HG03571 (cell line): ENCODE results near the gene GCNT3.

Source experiments
- ATAC-seq: cut with Tn5 transposase; IDR thresholded peaks from one replicate; pipeline ENCODE4 v1.9.1; 2021; ENCODE audit not compliant: unreplicated experiment

Gene GCNT3

DNA sequence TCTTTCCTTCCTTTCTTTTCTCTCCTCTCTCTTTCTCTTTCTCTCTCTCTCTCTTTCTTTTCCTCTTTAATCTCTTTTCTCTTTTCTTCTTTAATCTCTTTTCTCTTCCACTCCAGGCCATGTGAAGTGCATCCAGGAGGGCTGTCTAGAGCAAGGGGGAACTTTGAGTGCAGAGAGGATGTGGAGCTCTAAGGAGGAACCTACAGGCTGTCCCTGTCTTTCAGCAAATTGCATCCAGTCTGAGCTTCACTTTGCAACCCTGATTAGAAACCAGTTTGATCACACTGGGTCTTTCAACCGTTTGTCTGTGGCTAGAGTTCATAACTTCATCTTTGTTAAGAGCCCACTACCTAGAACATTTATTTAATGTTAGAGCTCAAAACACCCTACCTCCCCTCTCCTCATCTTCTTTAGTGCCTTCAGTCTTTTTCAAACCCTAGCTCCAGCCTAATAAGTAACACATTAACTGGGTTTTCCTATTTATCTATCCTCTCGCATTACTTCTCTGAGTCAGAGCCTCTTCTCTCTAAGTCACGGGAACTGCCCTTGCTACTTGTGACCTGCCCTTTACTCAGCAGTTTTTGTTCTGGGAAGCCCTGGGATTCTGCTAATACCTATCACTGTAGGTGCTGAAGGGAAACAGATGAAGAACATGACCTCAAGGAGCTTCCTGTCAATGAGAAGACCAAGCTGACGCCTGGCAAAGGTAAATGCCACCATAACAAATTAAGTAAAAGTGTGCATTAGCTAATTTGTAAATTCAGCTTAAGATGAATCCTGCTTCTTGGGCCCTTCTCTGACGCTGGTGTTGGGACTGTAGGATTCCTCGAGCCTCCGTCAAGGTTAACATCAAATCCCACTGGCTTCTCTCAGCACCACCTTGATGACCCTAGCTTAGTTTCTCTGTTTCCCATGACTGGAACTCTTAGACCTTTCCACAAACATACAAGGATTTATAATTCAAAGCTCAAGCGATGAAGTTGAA, at the start of gene GCNT3:
Gene GCNT3 (plus strand): TSS at position 508 of the 985 bp plus-strand sequence. CDS start 6,456 bp downstream, outside the sequence.
- ATAC-seq: no peak

GRCh38 chr15:59562448-59563186, 49.0 kb upstream of the GCNT3 start:
- ATAC-seq: no peak

DNA sequence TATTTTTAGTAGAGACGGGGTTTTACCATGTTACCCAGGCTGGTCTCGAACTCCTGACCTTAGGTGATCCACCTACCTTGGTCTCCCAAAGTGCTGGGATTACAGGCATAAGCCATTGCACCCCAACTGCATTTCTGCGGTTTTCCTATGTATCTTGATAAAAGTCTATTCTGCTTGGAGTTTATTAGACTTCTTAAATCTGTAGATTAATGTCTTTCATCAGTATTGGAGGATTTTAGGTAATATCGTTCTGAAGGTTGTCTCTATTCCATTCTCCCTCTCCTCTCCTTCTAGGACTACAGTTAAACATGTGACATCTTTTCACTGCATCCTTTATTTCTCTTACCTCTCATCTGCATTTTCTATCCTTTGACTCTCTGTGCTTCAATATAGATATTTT, 46.3 kb upstream of the GCNT3 start:
- no peak for ATAC-seq

DNA sequence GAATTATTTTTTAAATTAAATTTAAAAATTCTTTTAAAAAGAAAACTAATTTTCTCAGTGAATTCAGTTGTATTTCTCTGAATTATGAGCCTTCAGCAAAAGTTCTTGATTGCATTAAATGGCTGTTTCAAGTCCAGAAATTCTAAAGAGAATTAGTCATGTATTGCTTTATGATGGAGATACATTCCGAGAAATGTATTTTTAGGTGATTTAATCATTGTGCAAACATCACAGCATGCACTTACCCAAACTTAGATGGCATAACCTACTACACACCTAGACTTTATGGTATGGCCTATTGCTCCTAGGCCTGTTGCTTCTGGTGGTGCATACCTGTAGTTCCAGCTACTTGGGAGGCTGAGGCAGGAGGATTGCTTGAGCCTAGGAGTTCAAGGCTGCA, 44.3 kb upstream of the GCNT3 start:
- no peak for ATAC-seq

- ATAC-seq: no peak
Measured at GRCh38 chr15:59569477-59569876, 42.1 kb upstream of the GCNT3 start.

- no peak for ATAC-seq
Measured at GRCh38 chr15:59570315-59570714, 41.3 kb upstream of the GCNT3 start.

DNA sequence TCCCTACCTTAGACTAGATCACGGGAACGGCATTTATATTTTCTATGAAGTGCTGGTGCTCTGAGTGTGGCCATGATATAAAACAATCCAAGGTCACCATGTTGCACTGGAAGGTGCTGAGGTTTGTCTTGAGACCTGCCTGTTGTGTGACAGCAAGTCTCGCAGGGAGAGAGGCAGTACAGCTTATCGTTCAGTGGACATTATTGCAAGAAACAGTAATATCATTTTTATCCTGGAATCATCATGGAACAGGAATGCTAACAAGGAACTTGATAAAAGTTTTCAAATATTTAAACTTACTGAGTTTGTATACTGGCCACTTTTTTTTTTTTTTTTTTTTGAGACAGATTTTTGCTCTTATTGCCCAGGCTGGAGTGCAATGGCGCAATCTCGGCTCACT, 40.0 kb upstream of the GCNT3 start:
- no peak for ATAC-seq

DNA sequence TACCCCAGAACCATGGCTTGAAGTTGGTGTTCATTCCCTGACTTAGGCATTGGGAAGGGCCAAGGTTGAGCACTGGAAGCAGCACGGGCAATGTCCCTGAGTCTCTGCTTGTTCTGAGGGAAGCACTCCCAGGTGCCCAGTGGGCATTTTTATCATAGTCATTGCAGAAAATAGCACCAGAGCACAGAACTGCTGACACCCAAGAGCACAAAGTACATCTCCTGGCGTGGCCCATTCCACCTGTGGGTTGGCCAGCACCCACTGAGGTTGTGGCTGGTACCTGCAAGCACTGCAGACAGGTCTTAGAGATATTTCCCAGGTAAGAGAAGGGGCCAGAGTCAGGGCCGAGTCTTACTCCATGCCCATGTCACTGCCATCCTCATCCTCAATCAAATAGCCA, 28.5 kb upstream of the GCNT3 start:
- ATAC-seq: no peak

GRCh38 chr15:59587085-59587826, 24.3 kb upstream of the GCNT3 start:
- ATAC-seq: no peak

DNA sequence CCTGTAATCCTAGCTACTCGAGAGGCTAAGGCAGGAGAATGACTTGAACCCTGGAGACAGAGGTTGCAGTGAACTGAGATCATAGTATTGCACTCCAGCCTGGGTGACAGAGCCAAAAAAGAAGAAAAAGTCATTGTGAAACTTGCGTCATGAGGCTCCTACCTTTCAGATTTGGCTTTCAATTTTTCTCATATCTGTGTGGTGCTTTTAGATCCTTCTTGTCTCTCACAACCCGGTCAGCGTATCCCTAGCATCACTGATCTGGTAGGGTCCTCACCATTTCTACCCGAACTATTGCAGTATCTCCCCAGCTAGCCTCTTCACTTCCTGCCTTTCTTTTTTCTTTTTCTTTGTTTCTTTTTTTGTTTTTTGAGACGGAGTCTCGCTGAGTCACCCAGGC, 21.6 kb upstream of the GCNT3 start:
- no peak for ATAC-seq

DNA sequence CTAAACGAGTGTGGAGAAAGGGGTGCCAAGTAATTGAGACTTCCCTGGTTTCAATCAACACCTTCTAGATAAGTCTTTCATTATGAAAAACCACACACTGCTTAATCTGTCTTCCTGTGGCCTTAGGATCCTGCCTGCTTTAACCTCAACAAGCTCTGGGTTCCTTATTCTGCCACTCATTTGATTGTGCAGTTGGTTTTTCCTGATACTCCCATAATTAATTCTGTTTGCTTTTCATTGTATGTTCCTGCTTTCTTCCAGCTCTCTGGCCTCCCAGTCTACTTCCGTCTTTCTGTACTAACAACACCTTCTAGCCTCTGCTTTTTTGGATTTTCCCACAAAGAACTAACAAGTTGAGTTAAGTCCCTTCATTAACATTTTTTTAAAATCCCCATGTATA, 20.2 kb upstream of the GCNT3 start:
- no peak for ATAC-seq

- ATAC-seq: no peak
Measured at GRCh38 chr15:59594493-59594942, 17.1 kb upstream of the GCNT3 start.

- no peak for ATAC-seq
Measured at GRCh38 chr15:59594991-59595390, 16.6 kb upstream of the GCNT3 start.

- ATAC-seq: no peak
Measured at GRCh38 chr15:59595434-59595915, 16.1 kb upstream of the GCNT3 start.

- ATAC-seq: no peak
Measured at GRCh38 chr15:59596640-59597039, 14.9 kb upstream of the GCNT3 start.

GRCh38 chr15:59598461-59598860, 13.1 kb upstream of the GCNT3 start:
- ATAC-seq: no peak

- no peak for ATAC-seq
Measured at GRCh38 chr15:59605994-59606393, 5.6 kb upstream of the GCNT3 start.

- ATAC-seq: no peak
Measured at GRCh38 chr15:59609730-59610712, 1.6 kb upstream of the GCNT3 start.

GRCh38 chr15:59614153-59614552, 2.6 kb downstream of the GCNT3 start:
- no peak for ATAC-seq

DNA sequence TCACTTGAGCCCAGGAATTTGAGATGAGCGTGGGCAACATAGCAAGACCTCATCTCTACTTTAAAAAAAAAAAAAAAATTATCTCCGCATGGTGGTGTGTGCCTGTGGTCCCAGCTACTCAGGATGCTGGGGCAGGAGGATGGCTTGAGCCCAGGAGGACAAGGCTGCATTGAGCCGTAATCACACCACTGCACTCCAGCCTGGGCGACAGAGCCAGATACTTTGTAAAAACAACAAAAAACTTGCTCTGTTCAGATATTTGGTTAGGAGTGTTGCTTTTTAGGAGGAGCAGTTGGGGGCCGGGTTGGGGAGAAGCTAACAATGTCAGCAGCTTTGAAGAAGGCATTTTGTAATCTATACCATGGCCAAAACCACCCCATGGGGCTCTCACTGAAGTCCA, 4.1 kb downstream of the GCNT3 start:
- no peak for ATAC-seq
